Measurements from ENCODE around the gene RXRG. TPM values are rescaled to one million over a fixed set of nuclear protein-coding genes. Genes with fewer than 3 reads are reported as not detected.

Gene RXRG
- total RNA-seq, 6 experiments from 2014 or later, result 0.26 to 0.32 TPM; not detected in 4

DNA sequence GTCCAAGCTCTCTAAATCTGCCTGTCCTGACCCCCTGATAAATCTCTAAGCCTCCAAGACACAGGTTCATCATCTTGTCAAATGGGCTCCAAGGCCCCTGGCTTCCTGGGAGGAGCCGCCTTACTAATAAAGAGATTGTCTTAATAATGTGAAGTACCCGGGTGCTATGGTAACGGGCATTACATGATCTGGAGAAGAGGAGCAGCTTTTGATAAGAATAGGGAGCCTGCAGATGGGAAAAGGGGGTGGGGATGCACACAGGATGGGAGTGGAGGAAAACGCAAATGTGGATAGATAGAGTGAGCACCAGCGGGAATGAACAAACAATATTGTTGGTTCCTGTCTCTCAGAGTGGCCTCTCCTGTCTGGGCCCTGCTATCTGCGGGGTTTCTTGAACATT is 11.9 kb upstream of the RXRG start:
- Histone ChIP-seq H3K27me3 (no peaks in the 10 kb centered on the region), H3K4me1 (no peaks in the 10 kb centered on the region), H3K9me3 (no peaks in the 10 kb centered on the region), H3K36me3 (no peaks in the 10 kb centered on the region), H3K4me3 (no peak overlapping the region), H3K27ac (no peak overlapping the region)
- ATAC-seq (no peak), DNase-seq (no peak)
- TF ChIP-seq POLR2A (IDR thresholded peaks at IDR 0.05), result no peak
- TF ChIP-seq, protein P1, sequence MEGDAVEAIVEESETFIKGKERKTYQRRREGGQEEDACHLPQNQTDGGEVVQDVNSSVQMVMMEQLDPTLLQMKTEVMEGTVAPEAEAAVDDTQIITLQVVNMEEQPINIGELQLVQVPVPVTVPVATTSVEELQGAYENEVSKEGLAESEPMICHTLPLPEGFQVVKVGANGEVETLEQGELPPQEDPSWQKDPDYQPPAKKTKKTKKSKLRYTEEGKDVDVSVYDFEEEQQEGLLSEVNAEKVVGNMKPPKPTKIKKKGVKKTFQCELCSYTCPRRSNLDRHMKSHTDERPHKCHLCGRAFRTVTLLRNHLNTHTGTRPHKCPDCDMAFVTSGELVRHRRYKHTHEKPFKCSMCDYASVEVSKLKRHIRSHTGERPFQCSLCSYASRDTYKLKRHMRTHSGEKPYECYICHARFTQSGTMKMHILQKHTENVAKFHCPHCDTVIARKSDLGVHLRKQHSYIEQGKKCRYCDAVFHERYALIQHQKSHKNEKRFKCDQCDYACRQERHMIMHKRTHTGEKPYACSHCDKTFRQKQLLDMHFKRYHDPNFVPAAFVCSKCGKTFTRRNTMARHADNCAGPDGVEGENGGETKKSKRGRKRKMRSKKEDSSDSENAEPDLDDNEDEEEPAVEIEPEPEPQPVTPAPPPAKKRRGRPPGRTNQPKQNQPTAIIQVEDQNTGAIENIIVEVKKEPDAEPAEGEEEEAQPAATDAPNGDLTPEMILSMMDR (IDR thresholded peaks at IDR 0.05), result no peak
- 55% methylated on average over 6 of the region's 6 CpGs for WGBS (ENCODE audit: insufficient coverage, low coverage, low lambda C conversion rate, missing lambda C conversion rate)
- intact Hi-C loops (cut with DNase I), result no loop called here

DNA sequence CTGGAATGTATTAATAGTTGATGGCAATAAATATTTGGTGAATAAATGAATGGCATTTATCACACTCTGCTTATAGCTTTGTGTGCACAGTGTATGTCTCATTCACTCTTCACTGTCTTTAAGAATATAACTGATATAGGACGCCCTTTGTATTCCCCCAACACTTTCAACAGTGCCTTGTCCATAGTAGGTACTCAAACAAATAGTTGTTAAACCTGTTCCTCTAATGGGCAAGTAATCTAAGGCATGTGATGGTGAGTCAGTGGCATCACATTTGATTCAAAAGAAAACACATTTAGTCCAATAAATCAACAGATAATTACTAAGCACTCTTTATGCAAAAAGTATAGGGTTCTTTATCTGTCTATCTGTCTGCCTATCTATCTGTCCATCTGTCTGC is 11.2 kb upstream of the RXRG start:
- DNase-seq (no peak), ATAC-seq (no peak)
- no peaks in the 10 kb centered on the region for H3K27me3 ChIP-seq
- 57% methylated on average over 1 of the region's 1 CpG for WGBS (ENCODE audit: insufficient coverage, low coverage, low lambda C conversion rate, missing lambda C conversion rate)
- H3K4me3 ChIP-seq, result no peak overlapping the region
- intact Hi-C loops (cut with DNase I), result no loop called here
- no peaks in the 10 kb centered on the region for H3K9me3 ChIP-seq
- no peaks in the 10 kb centered on the region for H3K36me3 ChIP-seq
- TF ChIP-seq, protein P1 (IDR thresholded peaks at IDR 0.05), result no peak
- TF ChIP-seq POLR2A (IDR thresholded peaks at IDR 0.05), result no peak
- no peaks in the 10 kb centered on the region for H3K4me1 ChIP-seq
- H3K27ac ChIP-seq, result no peak overlapping the region

DNA sequence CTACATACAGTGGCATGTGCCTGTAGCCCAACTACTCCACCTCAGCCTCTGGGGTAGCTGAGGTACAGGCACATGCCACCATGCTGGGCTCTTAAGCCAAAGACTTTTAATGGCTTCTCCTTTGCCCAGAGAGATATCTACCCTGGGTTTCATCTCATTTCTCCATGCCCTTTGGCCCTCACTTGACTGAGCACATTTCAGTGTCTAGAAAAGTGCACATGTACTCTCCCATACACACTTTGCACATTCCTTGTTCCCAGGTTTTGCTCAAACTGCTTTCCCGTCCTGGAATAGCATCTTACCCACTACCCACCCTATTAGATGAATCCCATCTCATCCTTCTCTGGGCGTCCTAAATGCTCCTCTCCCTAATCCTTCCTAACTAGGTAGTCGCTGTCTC is 10.2 kb upstream of the RXRG start:
- Histone ChIP-seq H3K27ac (no peak overlapping the region), H3K4me3 (no peak overlapping the region), H3K4me1 (no peaks in the 10 kb centered on the region), H3K9me3 (no peaks in the 10 kb centered on the region), H3K27me3 (no peaks in the 10 kb centered on the region), H3K36me3 (no peaks in the 10 kb centered on the region)
- WGBS (ENCODE audit: insufficient coverage, low coverage, low lambda C conversion rate, missing lambda C conversion rate), result 48% methylated on average over 3 of the region's 3 CpGs
- ATAC-seq, result no peak
- DNase-seq, result no peak
- intact Hi-C loops (cut with DNase I), result no loop called here
- TF ChIP-seq POLR2A (IDR thresholded peaks at IDR 0.05), result no peak
- TF ChIP-seq, protein P1 (IDR thresholded peaks at IDR 0.05), result no peak

DNA sequence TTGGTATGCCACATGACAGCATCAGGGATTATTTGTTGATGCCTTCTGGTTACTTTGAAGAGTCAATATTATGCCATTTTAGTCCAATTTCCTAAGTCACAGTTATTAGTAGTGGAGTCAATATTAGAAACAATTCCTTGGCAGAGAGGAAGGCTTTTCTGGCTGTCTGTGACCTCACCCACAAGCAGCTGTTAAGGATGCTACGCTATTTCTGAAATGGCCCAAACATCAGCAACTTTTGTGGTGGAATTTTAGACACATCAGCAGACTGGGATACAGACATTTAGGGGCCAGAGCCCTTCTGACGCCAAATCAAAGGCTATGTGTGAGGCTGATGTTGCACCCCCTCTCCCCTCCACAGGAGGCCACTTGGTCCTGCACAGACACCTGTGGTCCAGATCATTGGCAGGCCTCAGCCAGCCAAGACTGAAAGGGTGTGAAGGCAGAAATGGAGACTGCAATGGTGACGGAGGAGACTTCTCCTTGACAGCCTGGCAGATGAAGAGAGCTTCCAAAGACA is 9.2 kb upstream of the RXRG start:
- no peaks in the 10 kb centered on the region for H3K36me3 ChIP-seq
- WGBS (ENCODE audit: insufficient coverage, low coverage, low lambda C conversion rate, missing lambda C conversion rate), result 80% methylated on average over 1 of the region's 3 CpGs
- ATAC-seq (no peak), DNase-seq (no peak)
- no peak overlapping the region for H3K4me3 ChIP-seq
- no peak overlapping the region for H3K27ac ChIP-seq
- no peaks in the 10 kb centered on the region for H3K27me3 ChIP-seq
- TF ChIP-seq, protein P1 (IDR thresholded peaks at IDR 0.05), result no peak
- no peak for TF ChIP-seq POLR2A (IDR thresholded peaks at IDR 0.05)
- intact Hi-C loops (cut with DNase I), result no loop called here
- no peaks in the 10 kb centered on the region for H3K4me1 ChIP-seq
- H3K9me3 ChIP-seq, result no peaks in the 10 kb centered on the region

Measured in right lobe of liver (tissue), 6 donors.